WTC11 (cell line): ENCODE data around the gene NUAK2. TPM values are rescaled to one million over a fixed set of nuclear protein-coding genes. Genes with fewer than 3 reads are reported as not detected.

ENCODE experiments used
- ATAC-seq: fragments of 200-7000 bp; cut with Tn5 transposase; 2 replicates; pipeline ENCODE4 v1.10.0; 2021; ENCODE audit warnings: mild to moderate bottlenecking, moderate library complexity
- CTCF ChIA-PET: fragments of 300-600 bp; sonication (Branson Sonifier 250); formaldehyde crosslinking; loops from one replicate; lab custom pipeline; 2021; ENCODE audit warnings: antibody characterized with exemption; lab: Charles Lee
- POLR2A ChIA-PET: fragments of 350-600 bp; sonication (Branson Sonifier 250); formaldehyde crosslinking; loops from one replicate; lab custom pipeline; 2021; ENCODE audit warnings: antibody characterized with exemption; lab: Charles Lee
- DNase-seq: peaks from one replicate; pipeline ENCODE4 v3.0.0; 2021; ENCODE audit warnings: low spot score
- H3K27ac Mint-ChIP-seq: 2 replicates; pipeline ENCODE4 v1.8.0; 2021; ENCODE audit warnings: mixed read lengths
- H3K27me3 Mint-ChIP-seq: 2 replicates; pipeline ENCODE4 v1.8.0; 2021; ENCODE audit warnings: low read depth, mild to moderate bottlenecking, moderate library complexity, mixed read lengths
- H3K36me3 Mint-ChIP-seq: 2 replicates; pipeline ENCODE4 v1.8.0; 2021; ENCODE audit warnings: mixed read lengths
- H3K4me1 Mint-ChIP-seq: 2 replicates; pipeline ENCODE4 v1.8.0; 2022; ENCODE audit warnings: mixed read lengths
- H3K4me3 Mint-ChIP-seq: 2 replicates; pipeline ENCODE4 v1.8.0; 2021; ENCODE audit warnings: mild to moderate bottlenecking, moderate library complexity, mixed read lengths
- H3K9me3 Mint-ChIP-seq: 2 replicates; pipeline ENCODE4 v1.8.0; 2021; ENCODE audit warnings: mixed read lengths
- CREB1 ChIP-seq: sonication (generic); formaldehyde crosslinking; IDR thresholded peaks from 2 replicates; pipeline ENCODE4 v1.8.0; 2023; ENCODE audit warnings: mild to moderate bottlenecking, missing genetic modification reagents
- ESRRA ChIP-seq: sonication (generic); formaldehyde crosslinking; IDR thresholded peaks from 2 replicates; pipeline ENCODE4 v1.8.1; 2022; ENCODE audit warnings: mild to moderate bottlenecking, missing genetic modification reagents, borderline replicate concordance
- FOXK1 ChIP-seq: sonication (generic); formaldehyde crosslinking; IDR thresholded peaks from 2 replicates; pipeline ENCODE4 v1.8.0; 2022; ENCODE audit warnings: mild to moderate bottlenecking, moderate library complexity, missing genetic modification reagents
- JAZF1 ChIP-seq: fragments of 250-450 bp; sonication (Bioruptor Pico); IDR thresholded peaks from 2 replicates; pipeline ENCODE4 v1.9.0; 2021; ENCODE audit warnings: moderate library complexity, mild to moderate bottlenecking, inconsistent platforms
- KAT7 ChIP-seq: sonication (generic); formaldehyde crosslinking; IDR thresholded peaks from 2 replicates; pipeline ENCODE4 v1.8.1; 2023; ENCODE audit warnings: missing genetic modification reagents, mild to moderate bottlenecking, borderline replicate concordance
- SOX15 ChIP-seq: fragments of 250-450 bp; sonication (Bioruptor Pico); IDR thresholded peaks from 2 replicates; pipeline ENCODE4 v1.9.0; 2021; ENCODE audit warnings: mild to moderate bottlenecking
- ZNF232 ChIP-seq: sonication (generic); formaldehyde crosslinking; IDR thresholded peaks from 2 replicates; pipeline ENCODE4 v1.8.0; 2022; ENCODE audit warnings: mild to moderate bottlenecking, missing genetic modification reagents
- total RNA-seq: library from RNA; stranded (reverse); gene quantifications from 3 replicates; pipeline ENCODE4 v1.2.3, GENCODE V29; 2021
- TF ChIP-seq, protein P1 (sequence below): sonication (generic); formaldehyde crosslinking; IDR thresholded peaks from 2 replicates; pipeline ENCODE4 v1.8.1; 2022; ENCODE audit warnings: low read depth, mild to moderate bottlenecking, moderate library complexity, missing genetic modification reagents, borderline replicate concordance
- TF ChIP-seq, protein P2 (sequence below): sonication (generic); formaldehyde crosslinking; IDR thresholded peaks from 2 replicates; pipeline ENCODE4 v1.8.1; 2023; ENCODE audit warnings: mild to moderate bottlenecking, missing genetic modification reagents
- TF ChIP-seq, protein P3 (sequence below): fragments of 250-450 bp; sonication (Bioruptor Pico); IDR thresholded peaks from 2 replicates; pipeline ENCODE4 v1.9.0; 2021; ENCODE audit warnings: moderate library complexity, mild to moderate bottlenecking, inconsistent platforms, borderline replicate concordance
- TF ChIP-seq, protein P4 (sequence below): sonication (generic); formaldehyde crosslinking; IDR thresholded peaks from 2 replicates; pipeline ENCODE4 v1.8.1; 2022; ENCODE audit warnings: missing genetic modification reagents, borderline replicate concordance
- TF ChIP-seq, protein P5 (sequence below): sonication (generic); formaldehyde crosslinking; conservative IDR thresholded peaks from 2 replicates; pipeline ENCODE4 v1.8.1; 2022; ENCODE audit warnings: mild to moderate bottlenecking, missing genetic modification reagents

Gene NUAK2
- total RNA-seq, 1 experiment from 2014 or later, result 8.7 TPM

DNA sequence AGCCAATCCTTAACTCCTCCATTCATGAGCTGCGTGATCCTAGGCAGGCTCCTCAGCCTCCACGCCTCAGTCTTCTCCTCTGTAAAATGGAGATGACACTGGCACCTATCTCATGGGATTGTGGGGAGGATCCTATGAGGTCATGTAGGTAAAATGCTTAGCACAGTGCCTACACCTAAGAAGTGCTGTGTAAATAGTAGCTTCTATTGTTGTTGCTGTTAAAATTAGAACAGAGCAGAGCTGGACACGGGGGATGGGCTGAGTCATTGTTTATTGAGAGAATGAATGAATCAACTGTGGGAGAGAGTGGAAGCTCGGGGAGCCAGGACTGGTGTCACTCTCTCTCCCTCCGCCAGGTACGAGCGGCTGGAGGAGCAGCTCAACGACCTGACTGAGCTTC is 50.8 kb downstream of the NUAK2 start:
- no peak for TF ChIP-seq KAT7
- TF ChIP-seq, protein P1, sequence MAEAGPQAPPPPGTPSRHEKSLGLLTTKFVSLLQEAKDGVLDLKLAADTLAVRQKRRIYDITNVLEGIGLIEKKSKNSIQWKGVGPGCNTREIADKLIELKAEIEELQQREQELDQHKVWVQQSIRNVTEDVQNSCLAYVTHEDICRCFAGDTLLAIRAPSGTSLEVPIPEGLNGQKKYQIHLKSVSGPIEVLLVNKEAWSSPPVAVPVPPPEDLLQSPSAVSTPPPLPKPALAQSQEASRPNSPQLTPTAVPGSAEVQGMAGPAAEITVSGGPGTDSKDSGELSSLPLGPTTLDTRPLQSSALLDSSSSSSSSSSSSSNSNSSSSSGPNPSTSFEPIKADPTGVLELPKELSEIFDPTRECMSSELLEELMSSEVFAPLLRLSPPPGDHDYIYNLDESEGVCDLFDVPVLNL (CRISPR knock-in tag), result no peak
- TF ChIP-seq SOX15 (CRISPR knock-in tag), result no peak
- TF ChIP-seq ZNF232 (CRISPR knock-in tag), result no peak
- Mint-ChIP-seq H3K36me3 (peaks cover 5% of the 10 kb centered on the region), H3K9me3 (no peaks in the 10 kb centered on the region), H3K4me3 (no peak overlapping the region), H3K4me1 (peaks cover 29% of the 10 kb centered on the region), H3K27me3 (no peaks in the 10 kb centered on the region), H3K27ac (0 out of 2 replicates have a peak overlapping the region, but pooled peaks have one; percentile 66)
- ATAC-seq (no peak), DNase-seq (no peak)
- CTCF ChIA-PET, result interaction anchor here (0.6 to 13.3 kb wide), 28 partner anchors 8 to 281 kb away, joined by 3 to 684 read pairs (median 5); partner anchors contain the start of gene NUAK2
- POLR2A ChIA-PET, result interaction anchor here (1.6 kb wide), 2 partner anchors 31 to 51 kb away, joined by 4 to 7 read pairs; partner anchors contain the start of gene NUAK2

DNA sequence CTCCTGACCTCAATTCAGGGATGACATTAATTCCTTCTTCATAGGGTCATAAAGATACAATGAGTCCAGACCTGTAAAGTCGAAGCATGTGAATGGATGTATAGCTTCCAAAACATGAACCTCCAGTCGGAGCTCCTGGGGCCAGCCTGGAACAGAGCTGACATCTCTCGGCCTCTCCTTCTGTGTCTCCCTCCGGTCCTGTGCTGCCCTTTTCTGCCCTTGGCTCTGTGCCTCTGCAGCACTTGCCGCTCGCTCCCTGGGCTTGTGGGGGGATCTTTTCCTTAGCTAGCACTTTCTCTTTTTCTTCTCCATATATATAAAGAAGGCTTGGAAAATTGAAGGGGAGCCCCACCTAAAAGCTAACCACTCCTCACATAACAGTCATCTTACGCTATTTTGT is 51.3 kb downstream of the NUAK2 start:
- ChIA-PET CTCF (interaction anchor here (0.8 to 13.3 kb wide), 17 partner anchors 8 to 259 kb away, joined by 3 to 684 read pairs (median 6); partner anchors contain the start of genes NUAK2 and TMCC2), POLR2A (no interaction called here)
- Mint-ChIP-seq H3K4me1 (peaks cover 29% of the 10 kb centered on the region), H3K36me3 (peaks cover 5% of the 10 kb centered on the region), H3K4me3 (no peak overlapping the region), H3K27me3 (no peaks in the 10 kb centered on the region), H3K9me3 (no peaks in the 10 kb centered on the region), H3K27ac (no peak overlapping the region)
- DNase-seq, result no peak
- TF ChIP-seq, protein P2, sequence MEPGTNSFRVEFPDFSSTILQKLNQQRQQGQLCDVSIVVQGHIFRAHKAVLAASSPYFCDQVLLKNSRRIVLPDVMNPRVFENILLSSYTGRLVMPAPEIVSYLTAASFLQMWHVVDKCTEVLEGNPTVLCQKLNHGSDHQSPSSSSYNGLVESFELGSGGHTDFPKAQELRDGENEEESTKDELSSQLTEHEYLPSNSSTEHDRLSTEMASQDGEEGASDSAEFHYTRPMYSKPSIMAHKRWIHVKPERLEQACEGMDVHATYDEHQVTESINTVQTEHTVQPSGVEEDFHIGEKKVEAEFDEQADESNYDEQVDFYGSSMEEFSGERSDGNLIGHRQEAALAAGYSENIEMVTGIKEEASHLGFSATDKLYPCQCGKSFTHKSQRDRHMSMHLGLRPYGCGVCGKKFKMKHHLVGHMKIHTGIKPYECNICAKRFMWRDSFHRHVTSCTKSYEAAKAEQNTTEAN (CRISPR knock-in tag), result no peak
- TF ChIP-seq CREB1 (CRISPR knock-in tag) (no peak), ESRRA (CRISPR knock-in tag) (no peak)
- TF ChIP-seq, protein P3, sequence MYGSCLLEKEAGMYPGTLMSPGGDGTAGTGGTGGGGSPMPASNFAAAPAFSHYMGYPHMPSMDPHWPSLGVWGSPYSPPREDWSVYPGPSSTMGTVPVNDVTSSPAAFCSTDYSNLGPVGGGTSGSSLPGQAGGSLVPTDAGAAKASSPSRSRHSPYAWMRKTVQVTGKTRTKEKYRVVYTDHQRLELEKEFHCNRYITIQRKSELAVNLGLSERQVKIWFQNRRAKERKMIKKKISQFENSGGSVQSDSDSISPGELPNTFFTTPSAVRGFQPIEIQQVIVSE (CRISPR knock-in tag), result no peak
- no peak for ATAC-seq

DNA sequence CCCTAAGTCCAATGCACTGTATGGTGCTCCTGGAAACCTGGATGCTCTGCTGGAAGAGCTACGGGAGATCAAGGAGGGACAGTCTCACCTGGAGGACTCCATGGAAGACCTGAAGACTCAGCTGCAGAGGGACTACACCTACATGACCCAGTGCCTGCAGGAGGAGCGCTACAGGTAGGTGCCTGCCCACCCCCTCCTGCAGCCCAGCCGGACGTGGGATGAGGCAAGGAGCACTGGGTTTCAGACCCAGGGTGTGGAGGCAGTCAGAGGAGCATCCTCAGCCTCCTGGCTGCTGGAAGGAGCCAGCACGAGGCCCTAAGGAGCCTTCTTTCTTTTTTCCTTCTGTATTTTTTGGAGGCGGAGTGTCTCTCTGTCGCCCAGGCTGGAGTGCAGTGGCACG is 51.8 kb downstream of the NUAK2 start:
- Mint-ChIP-seq H3K4me1 (peaks cover 26% of the 10 kb centered on the region), H3K4me3 (no peak overlapping the region), H3K9me3 (no peaks in the 10 kb centered on the region), H3K27ac (no peak overlapping the region), H3K27me3 (no peaks in the 10 kb centered on the region), H3K36me3 (peaks cover 5% of the 10 kb centered on the region)
- ChIA-PET POLR2A (no interaction called here), CTCF (interaction anchor here (1.1 to 13.3 kb wide), 9 partner anchors 13 to 84 kb away, joined by 3 to 684 read pairs (median 4); partner anchors contain the start of genes NUAK2 and TMCC2)
- TF ChIP-seq ZNF232 (CRISPR knock-in tag) (no peak), FOXK1 (CRISPR knock-in tag) (no peak), JAZF1 (CRISPR knock-in tag) (no peak)
- TF ChIP-seq, protein P4, sequence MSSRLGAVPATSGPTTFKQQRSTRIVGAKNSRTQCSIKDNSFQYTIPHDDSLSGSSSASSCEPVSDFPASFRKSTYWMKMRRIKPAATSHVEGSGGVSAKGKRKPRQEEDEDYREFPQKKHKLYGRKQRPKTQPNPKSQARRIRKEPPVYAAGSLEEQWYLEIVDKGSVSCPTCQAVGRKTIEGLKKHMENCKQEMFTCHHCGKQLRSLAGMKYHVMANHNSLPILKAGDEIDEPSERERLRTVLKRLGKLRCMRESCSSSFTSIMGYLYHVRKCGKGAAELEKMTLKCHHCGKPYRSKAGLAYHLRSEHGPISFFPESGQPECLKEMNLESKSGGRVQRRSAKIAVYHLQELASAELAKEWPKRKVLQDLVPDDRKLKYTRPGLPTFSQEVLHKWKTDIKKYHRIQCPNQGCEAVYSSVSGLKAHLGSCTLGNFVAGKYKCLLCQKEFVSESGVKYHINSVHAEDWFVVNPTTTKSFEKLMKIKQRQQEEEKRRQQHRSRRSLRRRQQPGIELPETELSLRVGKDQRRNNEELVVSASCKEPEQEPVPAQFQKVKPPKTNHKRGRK (CRISPR knock-in tag), result no peak
- TF ChIP-seq, protein P5, sequence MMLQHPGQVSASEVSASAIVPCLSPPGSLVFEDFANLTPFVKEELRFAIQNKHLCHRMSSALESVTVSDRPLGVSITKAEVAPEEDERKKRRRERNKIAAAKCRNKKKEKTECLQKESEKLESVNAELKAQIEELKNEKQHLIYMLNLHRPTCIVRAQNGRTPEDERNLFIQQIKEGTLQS (CRISPR knock-in tag), result no peak
- ATAC-seq (no peak), DNase-seq (no peak)
